Posterior vena cava (tissue), 2 donors: ENCODE results near the gene TMEM125. TPM values are rescaled to one million over a fixed set of nuclear protein-coding genes. Genes with fewer than 3 reads are reported as not detected.

Experiments used
- DNase-seq: peaks from one replicate; pipeline ENCODE4 v3.0.0-alpha.2; 2020; ENCODE audit warnings: low spot score
- intact Hi-C, 2 donors: fragments of 100-400 bp; cut with DNase I; formaldehyde crosslinking; loops; one replicate each; pipeline versions ENCODE4 v1.14.1 to v1.14.2; 2022 to 2023
- long read RNA-seq, 2 donors: library from polyadenylated mRNA; unstranded; transcript quantifications; one replicate each; pipeline ENCODE4 v2.0.0, GENCODE V29; 2020 to 2021
- total RNA-seq, 2 donors: library from RNA; stranded (reverse); fragmentation: NEBNext Ultra II Directional; extraction: Animal tissue kit (Norgen Biotek cat#: 25700); gene quantifications; one replicate each; pipeline ENCODE4 v1.2.1, GENCODE V29; 2021
- donor health status: DM: yes; HTN: yes; CAD: no.
- donor health status: DM: yes; HTN: yes; CAD: no.

The TMEM125 gene
- total RNA-seq, result under 1 TPM in 1 of 2 donors, not detected in 1; 0.29 TPM
- long read RNA-seq, donor 1, result 0 reads
- long read RNA-seq, donor 2, result 0 reads

GRCh38 chr1:43269627-43270375, at the start of gene TMEM125:
TSS of gene TMEM125 (plus strand) at chr1:43269983. CDS start at chr1:43272723, 2,740 bp downstream.
- DNase-seq, result peak; percentile 36

DNA sequence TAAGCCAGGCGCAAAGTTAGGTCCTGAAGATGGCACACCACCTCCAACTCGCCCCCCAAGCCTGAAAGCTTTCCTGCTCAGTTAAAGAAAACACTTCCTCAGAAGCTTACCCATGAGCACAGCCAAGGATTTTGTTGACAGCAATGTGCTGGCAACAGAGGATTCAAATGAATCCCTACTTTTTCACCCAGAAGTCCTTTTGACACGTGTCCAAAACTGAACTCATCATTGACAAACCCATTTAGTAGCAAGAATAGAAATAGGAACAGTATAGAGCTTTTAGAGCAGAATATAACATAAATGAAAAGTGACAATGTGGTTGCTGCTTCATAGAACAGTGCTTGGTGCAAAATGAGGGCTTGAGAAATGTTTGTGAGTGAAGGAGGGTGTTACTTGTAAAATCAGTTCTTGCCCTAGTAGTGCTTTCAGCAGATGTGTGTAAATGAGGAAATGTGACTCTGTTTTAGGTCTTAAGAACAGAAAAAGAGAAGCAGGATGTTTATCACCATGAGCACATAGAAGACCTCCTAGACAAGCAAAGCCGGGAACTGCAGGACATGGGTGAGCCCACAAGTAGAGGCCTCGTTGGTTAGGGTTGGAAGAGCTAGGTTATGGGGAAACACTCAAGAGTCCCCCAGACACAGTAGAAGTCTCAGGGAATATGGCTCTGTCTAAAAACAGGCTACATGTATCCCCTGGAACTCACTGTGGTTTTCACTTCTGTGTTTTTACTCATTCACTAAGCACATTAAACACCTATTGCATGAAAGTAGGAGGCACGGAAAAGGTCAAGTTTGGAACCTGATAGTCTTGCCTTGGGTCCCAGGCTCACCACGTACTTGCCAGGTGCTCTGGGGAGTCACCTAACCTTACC, 48.6 kb upstream of the TMEM125 start:
- DNase-seq, result no peak
- intact Hi-C loops, result loop anchor here in 1 of 2 donors (10.0 kb wide), 1 partner anchor 304 kb away; no protein-coding TSS in a partner anchor

More at GRCh38 chr1:43269627-43270375, at the start of gene TMEM125:
- intact Hi-C loops, result no loop called here

- intact Hi-C loops, result loop anchor here in 1 of 2 donors (10.0 kb wide), 1 partner anchor 303 kb away; no protein-coding TSS in a partner anchor
- DNase-seq, result no peak
Observed at GRCh38 chr1:43221797-43222196, 48.0 kb upstream of the TMEM125 start.

GRCh38 chr1:43222879-43223278, 46.9 kb upstream of the TMEM125 start:
- intact Hi-C loops, result loop anchor here in 1 of 2 donors (10.0 kb wide), 1 partner anchor 302 kb away; no protein-coding TSS in a partner anchor
- no peak for DNase-seq

DNA sequence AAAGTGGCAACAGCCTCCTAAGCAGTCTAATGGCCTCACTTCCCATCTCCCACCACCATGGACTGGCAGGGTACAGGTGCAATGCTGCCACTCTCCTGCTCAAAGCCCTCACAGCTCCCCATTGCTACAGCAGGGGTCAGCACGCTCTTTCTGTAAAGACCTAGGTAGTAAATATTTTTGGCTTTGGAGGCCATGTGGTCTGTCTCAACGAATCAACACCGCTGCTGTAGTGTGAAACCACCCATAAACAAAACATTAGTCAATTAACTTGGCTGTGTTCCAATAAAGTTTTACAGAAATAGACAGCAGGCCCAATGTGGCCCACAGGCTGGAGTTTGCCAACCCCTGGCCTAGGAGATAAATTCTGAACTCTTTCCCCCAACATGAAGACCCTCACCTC, 44.6 kb upstream of the TMEM125 start:
- intact Hi-C loops, result loop anchor here in 1 of 2 donors (5.0 to 10.0 kb wide), 2 partner anchors 192 to 300 kb away; no protein-coding TSS in a partner anchor
- DNase-seq, result no peak

DNA sequence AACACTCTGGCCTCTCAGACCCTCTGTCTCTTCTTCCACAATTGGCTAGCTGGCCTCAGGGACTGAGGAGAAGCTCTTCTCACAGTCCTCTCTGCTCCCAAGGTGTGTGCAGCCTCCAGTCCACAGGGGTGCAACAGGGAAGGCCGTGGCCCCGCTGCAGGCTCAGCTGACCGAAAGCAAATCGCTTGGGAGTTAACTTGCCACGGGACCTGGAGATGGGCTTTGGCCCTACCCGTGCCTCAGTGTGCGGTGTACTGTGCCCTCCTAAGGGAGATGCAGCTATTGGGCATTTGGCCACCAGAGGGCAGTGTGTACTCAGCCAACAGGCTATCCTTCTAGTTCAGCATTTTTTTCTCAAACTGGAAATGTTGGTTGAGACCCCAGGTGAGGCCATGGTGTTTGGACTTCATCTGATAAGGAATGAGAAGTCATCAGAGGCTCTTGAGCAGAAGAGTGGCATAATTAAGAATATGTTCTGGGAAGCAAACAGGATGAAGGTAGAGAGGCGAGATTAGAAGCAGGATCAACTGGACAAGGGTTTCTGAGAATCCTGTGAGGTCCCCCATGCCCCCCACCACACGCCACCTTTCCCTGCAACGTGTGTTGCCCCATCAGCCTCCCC, 42.5 kb upstream of the TMEM125 start:
- peak; percentile 93 for DNase-seq
- intact Hi-C loops, result loop anchor here (1.0 to 10.0 kb wide), 3 partner anchors 190 to 298 kb away; no protein-coding TSS in a partner anchor

DNA sequence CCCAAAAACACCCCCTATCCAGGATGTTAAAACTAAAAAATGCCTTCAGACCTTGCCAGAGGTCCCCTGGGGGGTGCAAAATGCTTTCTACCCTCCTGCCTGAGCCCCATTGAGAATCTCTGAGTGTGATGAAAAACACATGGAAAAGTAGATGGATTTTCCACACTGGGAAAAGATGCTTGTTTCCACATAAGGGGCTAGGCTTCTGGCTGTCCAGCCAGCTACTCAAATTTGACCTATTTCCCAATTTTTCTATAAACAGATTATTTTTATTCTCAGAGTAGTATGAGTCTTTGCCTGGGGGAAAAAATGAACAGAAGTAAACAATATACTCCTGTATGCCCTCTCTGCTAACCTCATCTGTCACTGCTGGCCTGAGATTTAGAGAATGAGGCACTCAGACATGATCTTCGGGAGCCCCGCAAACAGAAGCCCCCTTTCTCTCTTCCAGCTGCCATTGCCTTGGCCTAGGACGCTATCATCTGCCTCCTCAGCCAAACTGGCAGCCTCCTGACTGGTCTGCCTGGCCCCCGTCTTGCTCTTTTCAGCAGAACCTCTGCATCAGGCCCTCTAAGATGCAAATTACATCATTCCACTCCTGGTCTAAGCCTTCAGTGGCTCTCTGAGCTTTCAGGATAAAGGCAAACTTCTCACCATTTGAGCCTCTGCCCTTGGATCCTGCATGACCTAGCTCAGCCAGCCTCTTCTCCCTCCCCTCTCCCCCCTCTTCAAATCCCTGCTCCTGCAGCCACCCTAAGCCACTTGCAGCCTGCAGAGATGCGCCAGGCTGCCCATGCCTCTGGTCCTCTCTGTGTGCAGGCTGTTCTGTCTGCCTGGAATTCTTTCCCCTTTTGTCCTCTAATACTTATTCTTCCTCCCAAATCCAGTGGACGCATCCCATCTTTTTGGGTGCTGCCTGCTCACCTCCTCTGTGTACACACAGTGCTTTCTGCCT, 39.7 kb upstream of the TMEM125 start:
- DNase-seq, result no peak
- intact Hi-C loops, result loop anchor here in 1 of 2 donors (5.0 to 10.0 kb wide), 2 partner anchors 187 to 295 kb away; no protein-coding TSS in a partner anchor

DNA sequence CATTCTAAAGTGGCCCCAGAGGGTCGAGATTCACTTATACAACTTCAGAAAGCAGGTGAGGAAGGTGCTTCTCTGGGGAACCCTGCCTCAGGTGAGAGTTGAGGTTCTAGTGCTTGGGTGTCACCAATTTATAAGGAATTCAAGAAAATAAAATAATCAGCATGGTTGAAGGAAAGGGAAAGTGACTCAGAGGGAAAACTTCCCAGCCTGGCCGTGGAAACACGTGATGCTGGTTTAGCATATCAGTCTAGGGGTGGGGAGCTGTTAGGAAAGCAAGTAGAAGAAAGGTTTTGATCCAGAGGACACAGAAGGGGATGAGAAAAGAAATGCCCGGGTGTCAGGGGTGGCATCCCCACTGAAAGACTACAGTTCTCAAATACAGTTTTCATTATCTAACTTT, 37.7 kb upstream of the TMEM125 start:
- no peak for DNase-seq
- intact Hi-C loops, result no loop called here

DNA sequence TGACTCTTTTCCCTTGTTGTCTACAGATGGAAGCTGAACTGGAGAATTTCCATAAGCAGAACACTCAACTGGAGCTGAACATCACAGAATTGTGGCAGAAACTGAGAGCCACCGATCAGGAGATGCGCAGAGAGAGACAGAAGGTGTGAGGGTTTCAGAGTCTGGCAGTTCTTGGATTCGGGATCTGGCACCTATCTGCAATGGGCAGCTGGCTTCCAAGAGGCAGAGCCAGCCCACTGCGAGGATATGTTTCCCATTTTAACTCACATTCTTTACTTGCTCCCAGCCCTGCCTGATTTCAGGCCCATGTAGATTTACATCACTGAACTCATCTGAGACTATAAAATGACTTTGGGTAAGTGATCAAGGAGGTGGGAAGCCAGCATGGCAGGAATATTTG, 37.3 kb upstream of the TMEM125 start:
- intact Hi-C loops, result no loop called here
- DNase-seq, result no peak

DNA sequence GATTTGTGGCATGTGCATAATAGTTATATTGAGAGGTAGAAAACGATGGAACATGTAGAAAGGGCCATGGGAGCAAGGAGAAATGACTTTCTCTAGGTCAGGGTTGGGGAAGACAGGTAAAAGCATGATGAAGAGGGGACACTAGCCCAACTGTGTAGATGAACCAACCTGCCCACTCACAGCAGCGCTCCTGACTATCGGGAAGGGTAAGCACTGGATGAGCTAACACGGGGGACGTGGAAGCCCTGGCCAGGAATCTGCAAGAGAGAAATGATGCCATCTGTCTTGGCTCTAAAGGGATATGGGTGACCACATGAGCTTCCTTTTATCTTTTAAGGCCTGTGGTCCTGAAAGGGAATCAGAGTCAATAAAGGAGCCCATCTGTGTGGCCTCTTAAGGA, 36.2 kb upstream of the TMEM125 start:
- intact Hi-C loops, result no loop called here
- no peak for DNase-seq

- intact Hi-C loops, result no loop called here
Observed at GRCh38 chr1:43234267-43234666, 35.5 kb upstream of the TMEM125 start.

DNA sequence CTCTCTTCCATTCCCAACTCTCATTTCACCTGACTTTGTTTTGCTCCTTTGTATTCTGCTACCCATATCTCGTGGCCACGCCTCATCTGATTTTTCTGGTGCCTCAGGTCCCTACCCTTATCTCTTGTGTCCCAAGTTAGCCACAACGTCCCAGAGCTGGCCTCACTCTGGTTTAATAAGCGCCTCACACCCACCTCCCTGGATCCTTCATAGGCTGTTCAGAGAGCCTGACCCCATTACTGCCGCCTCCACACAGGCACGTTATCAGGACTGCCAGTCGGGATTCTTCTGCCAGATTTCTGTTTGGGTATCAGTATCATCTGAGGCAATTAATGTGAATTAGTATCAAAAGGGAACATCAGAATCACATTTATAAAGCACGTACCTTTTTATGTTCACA, 34.7 kb upstream of the TMEM125 start:
- DNase-seq, result no peak
- intact Hi-C loops, result no loop called here

More at GRCh38 chr1:43234267-43234666, 35.5 kb upstream of the TMEM125 start:
- DNase-seq, result no peak

DNA sequence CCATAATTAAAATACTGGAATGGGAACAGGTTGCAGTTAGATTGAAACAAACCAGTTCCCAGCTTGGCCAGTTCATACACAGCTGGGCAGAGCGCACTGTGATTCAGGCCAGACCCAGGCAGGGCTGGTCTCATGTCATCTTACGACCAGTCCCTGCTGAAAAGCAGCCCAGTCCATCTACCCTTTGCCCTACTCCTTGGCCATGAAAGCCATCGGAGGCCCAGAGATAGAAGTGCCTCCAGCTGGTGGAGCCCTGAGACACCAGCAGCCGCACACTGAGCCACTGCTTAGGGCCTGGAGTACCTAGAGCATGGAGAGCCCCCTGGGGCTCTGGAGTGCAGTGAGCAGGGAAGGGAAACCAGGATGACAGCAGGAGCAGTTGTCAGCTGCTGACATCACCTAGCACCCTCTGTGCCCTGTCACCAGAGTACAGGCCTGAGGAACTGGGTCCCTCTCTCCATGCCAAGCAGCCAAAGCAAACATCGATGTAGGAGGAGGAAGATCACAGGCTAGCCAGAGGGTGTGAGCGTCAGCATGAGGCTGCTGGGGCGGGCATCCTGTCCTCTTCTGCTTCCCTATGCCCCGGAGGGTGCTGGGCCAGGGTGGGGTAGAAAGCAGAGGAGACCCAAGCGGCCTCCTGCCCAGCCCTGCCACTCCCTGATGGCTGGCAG, 34.2 kb upstream of the TMEM125 start:
- intact Hi-C loops, result no loop called here
- no peak for DNase-seq

DNA sequence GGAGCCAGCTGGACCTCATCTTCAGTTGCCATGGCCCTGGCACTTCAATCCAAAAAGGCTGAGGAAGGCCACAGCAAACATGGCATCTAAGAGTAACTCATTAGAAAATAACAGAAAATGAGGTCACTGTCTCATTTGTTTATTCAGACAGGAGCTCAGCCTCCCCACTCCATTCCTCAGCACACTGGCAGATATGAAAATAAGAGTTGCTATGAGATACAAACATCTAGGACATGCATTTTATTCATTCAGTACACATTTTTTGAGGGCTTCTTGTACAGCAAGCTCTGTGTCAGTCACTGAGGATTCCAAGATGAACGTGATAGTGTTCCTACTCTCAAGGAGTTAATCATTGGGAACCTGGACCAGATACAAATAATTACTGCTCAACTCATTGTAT, 32.7 kb upstream of the TMEM125 start:
- peak; percentile 15 for DNase-seq
- intact Hi-C loops, result no loop called here

DNA sequence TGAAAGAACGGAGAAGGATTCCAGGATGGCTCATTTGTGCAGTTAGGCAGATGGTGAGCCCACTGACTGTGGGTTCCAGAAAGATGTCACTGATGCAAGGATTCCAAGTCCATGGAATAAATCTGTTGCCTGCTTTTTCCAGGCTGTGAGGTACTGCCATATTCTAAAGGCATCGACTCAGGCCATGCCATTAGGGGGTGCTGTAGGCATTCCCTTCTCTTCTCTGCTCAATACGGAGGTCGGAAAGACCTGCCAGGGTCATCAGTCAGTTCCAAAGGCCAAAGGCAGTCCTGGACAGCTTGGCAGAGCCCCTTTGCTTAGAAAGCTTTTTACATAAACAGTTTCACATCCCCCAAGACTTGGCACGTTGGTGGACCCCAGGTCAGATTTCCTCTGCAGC, 31.7 kb upstream of the TMEM125 start:
- intact Hi-C loops, result no loop called here

DNA sequence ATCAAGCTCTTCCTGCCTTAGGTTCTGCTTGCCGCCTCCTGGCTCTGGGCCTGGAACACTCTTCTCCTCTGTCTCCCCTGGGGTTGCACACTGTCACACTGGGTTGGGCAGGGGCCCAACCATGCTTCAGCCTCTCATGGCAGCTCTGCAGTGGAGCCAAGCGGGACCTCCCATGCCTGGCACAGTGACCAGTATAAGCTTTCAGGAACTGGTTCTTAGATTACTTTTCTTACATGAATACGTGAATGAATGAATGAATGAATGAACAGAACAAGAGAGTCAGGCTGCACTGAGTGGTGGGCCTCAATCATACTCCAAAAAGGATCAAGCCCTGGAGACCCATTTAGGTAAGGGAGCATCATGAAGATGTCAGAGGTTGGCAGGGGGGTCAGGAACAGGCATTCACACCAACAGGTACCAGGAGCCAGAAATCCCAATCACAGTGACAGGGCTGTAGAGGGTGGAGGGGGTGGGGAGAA, 30.8 kb upstream of the TMEM125 start:
- intact Hi-C loops, result no loop called here
- DNase-seq, result no peak

More for the DNA sequence above, 31.7 kb upstream of the TMEM125 start:
- no peak for DNase-seq

- no peak for DNase-seq
- intact Hi-C loops, result no loop called here
Observed at GRCh38 chr1:43239484-43239883, 30.3 kb upstream of the TMEM125 start.

GRCh38 chr1:43241413-43241836, 28.4 kb upstream of the TMEM125 start:
- intact Hi-C loops, result no loop called here
- DNase-seq, result no peak
